Loucy (cell line): ENCODE results near the gene CXCR5.

Source experiments
- CTCF ChIP-seq: fragments of 200-600 bp; sonication (generic); conservative IDR thresholded peaks from 2 replicates; pipeline ENCODE4 v1.5.1; 2014; ENCODE audit warnings: mild to moderate bottlenecking, antibody characterized with exemption, low read length
- EZH2phosphoT487 ChIP-seq: fragments of 200-600 bp; IDR thresholded peaks from 2 replicates; pipeline ENCODE4 v1.6.1; 2018; ENCODE audit warnings: antibody characterized with exemption, mild to moderate bottlenecking, moderate library complexity, borderline replicate concordance

GRCh38 chr11:118851970-118852369 is 31.7 kb upstream of the CXCR5 start:
- no peak for TF ChIP-seq CTCF
- TF ChIP-seq EZH2phosphoT487, result no peak
